ENCODE results near the gene GMCL2. TPM values are rescaled to one million over a fixed set of nuclear protein-coding genes. Genes with fewer than 3 reads are reported as not detected.

Gene GMCL2
- polyA plus RNA-seq, 1 donor from 2014 or later = not detected

- TF ChIP-seq SMC3 (conservative IDR thresholded peaks at IDR 0.05; ENCODE audit: poor library complexity) (no peak), EZH2 (IDR thresholded peaks at IDR 0.05; ENCODE audit: borderline replicate concordance, insufficient read depth, low read length, poor library complexity, severe bottlenecking) (no peak)
These were observed 40.8 kb upstream of the GMCL2 start (continued) for GRCh38 chr5:178227929-178228328.

- Histone ChIP-seq H4K20me1 (ENCODE audit: insufficient read depth) (no peaks in the 10 kb centered on the region), H2AFZ (ENCODE audit: low read depth, low read length) (no peak overlapping the region), H3K27me3 (ENCODE audit: insufficient read depth, low read depth, low read length) (no peaks in the 10 kb centered on the region), H3K9me2 (ENCODE audit: insufficient read depth, low read length) (no peaks in the 10 kb centered on the region), H3K9me3 (ENCODE audit: low read length) (peaks cover 5% of the 10 kb centered on the region), H3F3A (ENCODE audit: insufficient read depth, low read length, poor library complexity, severe bottlenecking) (no peaks in the 10 kb centered on the region), H3K36me3 (ENCODE audit: insufficient read depth, low read length) (no peaks in the 10 kb centered on the region), H3K9ac (ENCODE audit: low read length) (no peak overlapping the region), H3K4me2 (ENCODE audit: low read length) (no peak overlapping the region), H3K79me2 (replicated peaks; ENCODE audit: insufficient read depth, low read length) (peaks cover 9% of the 10 kb centered on the region), H3K4me3 (ENCODE audit: low read length) (no peak overlapping the region), H3K27ac (ENCODE audit: low read length) (no peak overlapping the region)
- TF ChIP-seq MXI1 (conservative IDR thresholded peaks at IDR 0.05; ENCODE audit: poor library complexity, severe bottlenecking) (no peak), EZH2 (IDR thresholded peaks at IDR 0.05; ENCODE audit: borderline replicate concordance, insufficient read depth, low read length, poor library complexity, severe bottlenecking) (no peak), CTCF (IDR thresholded peaks at IDR 0.05; ENCODE audit: poor library complexity, severe bottlenecking) (no peak), SMC3 (conservative IDR thresholded peaks at IDR 0.05; ENCODE audit: poor library complexity) (no peak), POLR2AphosphoS5 (IDR thresholded peaks at IDR 0.05) (no peak), RAD21 (conservative IDR thresholded peaks at IDR 0.05) (no peak), TAF1 (IDR thresholded peaks at IDR 0.05; ENCODE audit: low read depth) (no peak), REST (IDR thresholded peaks at IDR 0.05; ENCODE audit: borderline replicate concordance) (no peak), EP300 (conservative IDR thresholded peaks at IDR 0.05; ENCODE audit: poor library complexity, severe bottlenecking) (no peak)
These were observed 40.0 kb upstream of the GMCL2 start for GRCh38 chr5:178227138-178227659.

- no peak for TF ChIP-seq MXI1 (conservative IDR thresholded peaks at IDR 0.05; ENCODE audit: poor library complexity, severe bottlenecking)
- no peak for TF ChIP-seq SMC3 (conservative IDR thresholded peaks at IDR 0.05; ENCODE audit: poor library complexity)
- TF ChIP-seq TAF1 (IDR thresholded peaks at IDR 0.05; ENCODE audit: low read depth) = no peak
- no peak for TF ChIP-seq CTCF (IDR thresholded peaks at IDR 0.05; ENCODE audit: poor library complexity, severe bottlenecking)
- no peak for TF ChIP-seq EP300 (conservative IDR thresholded peaks at IDR 0.05; ENCODE audit: poor library complexity, severe bottlenecking)
- TF ChIP-seq POLR2AphosphoS5 (IDR thresholded peaks at IDR 0.05) = no peak
- TF ChIP-seq REST (IDR thresholded peaks at IDR 0.05; ENCODE audit: borderline replicate concordance) = no peak
- TF ChIP-seq RAD21 (conservative IDR thresholded peaks at IDR 0.05) = no peak
- TF ChIP-seq EZH2 (IDR thresholded peaks at IDR 0.05; ENCODE audit: borderline replicate concordance, insufficient read depth, low read length, poor library complexity, severe bottlenecking) = no peak
- H3K4me2 ChIP-seq (ENCODE audit: low read length) = no peak overlapping the region
- no peaks in the 10 kb centered on the region for H3K27me3 ChIP-seq (ENCODE audit: insufficient read depth, low read depth, low read length)
- H3K9me2 ChIP-seq (ENCODE audit: insufficient read depth, low read length) = no peaks in the 10 kb centered on the region
- H3F3A ChIP-seq (ENCODE audit: insufficient read depth, low read length, poor library complexity, severe bottlenecking) = no peaks in the 10 kb centered on the region
- no peak overlapping the region for H2AFZ ChIP-seq (ENCODE audit: low read depth, low read length)
- no peak overlapping the region for H3K27ac ChIP-seq (ENCODE audit: low read length)
- H4K20me1 ChIP-seq (ENCODE audit: insufficient read depth) = no peaks in the 10 kb centered on the region
- no peaks in the 10 kb centered on the region for H3K79me2 ChIP-seq (replicated peaks; ENCODE audit: insufficient read depth, low read length)
- no peaks in the 10 kb centered on the region for H3K36me3 ChIP-seq (ENCODE audit: insufficient read depth, low read length)
- H3K4me3 ChIP-seq (ENCODE audit: low read length) = no peak overlapping the region
- H3K9ac ChIP-seq (ENCODE audit: low read length) = no peak overlapping the region
- peaks cover 5% of the 10 kb centered on the region for H3K9me3 ChIP-seq (ENCODE audit: low read length)
These were observed 38.0 kb upstream of the GMCL2 start for GRCh38 chr5:178225174-178225573.
